Lower leg skin (tissue), 4 donors: Measurements from ENCODE around the gene ABR. TPM values are rescaled to one million over a fixed set of nuclear protein-coding genes. Genes with fewer than 3 reads are reported as not detected.
"Not testable (repeated sequence)": the region's sequence is repeated elsewhere in the genome, so short reads cannot be mapped to it uniquely, and the experiment has no call there.

Source experiments
- DNase-seq, 2 donors: peaks; one replicate each; pipeline ENCODE4 v3.0.0-alpha.2; 2019; ENCODE audit warnings: low spot score in 2 of 2
- H3K4me3 ChIP-seq: fragments of 200-600 bp; sonication (generic); 2 replicates; pipeline ENCODE4 v1.5.1; 2017; ENCODE audit warnings: mild to moderate bottlenecking, low read depth; ENCODE audit not compliant: poor library complexity, severe bottlenecking
- POLR2A ChIP-seq, 2 donors: fragments of 450-650 bp; IDR thresholded peaks; one replicate each; pipeline ENCODE4 v1.6.1; 2016 to 2017; ENCODE audit warnings: antibody characterized with exemption in 2 of 2, mild to moderate bottlenecking in 1 of 2, moderate library complexity in 1 of 2
- WGBS, 2 donors: methylation state at CpG; one replicate each; pipeline ENCODE4 v1.1.5; 2018; 5-methylcytosine and 5-hydroxymethylcytosine counted together
- intact Hi-C: fragments of 100-400 bp; cut with DNase I; formaldehyde crosslinking; loops from one replicate; pipeline ENCODE4 v1.15.0; 2023; ENCODE audit warnings: low total_unique reads
- total RNA-seq, 4 donors: library from RNA; depleted of rRNA; stranded (reverse); fragments of >200 nt; gene quantifications; one replicate each; pipeline ENCODE4 v1.1.0, GENCODE V29; 2016
- TF ChIP-seq, protein P1 (sequence below), 3 donors: fragments of 450-650 bp; IDR thresholded peaks; one replicate each; pipeline ENCODE4 v1.5.1; 2016; ENCODE audit warnings: antibody characterized with exemption in 3 of 3, mild to moderate bottlenecking in 3 of 3, moderate library complexity in 2 of 3

The ABR gene
- total RNA-seq, 4 donors from 2014 or later, result 60.9 to 98.8 (median 88.3) TPM

DNA sequence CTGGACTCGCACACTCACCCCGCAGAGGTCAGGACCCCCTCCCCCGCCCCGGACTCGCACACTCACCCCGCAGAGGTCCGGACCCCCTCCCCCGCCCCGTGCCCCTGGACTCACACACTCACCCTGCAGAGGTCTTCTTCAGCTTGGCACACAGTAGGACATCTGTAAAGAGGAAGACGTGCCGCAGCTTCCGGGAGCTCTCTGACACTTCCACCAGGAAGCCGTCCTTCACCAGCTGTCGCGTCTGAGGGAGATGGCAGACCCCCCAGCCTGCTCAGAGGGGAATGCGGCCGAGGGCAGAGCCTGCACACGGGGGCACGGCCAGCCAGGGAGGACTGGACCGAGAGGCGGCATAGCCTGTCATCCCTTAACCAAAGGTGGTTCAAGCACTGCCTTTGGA, 109.9 kb downstream of the ABR start:
- WGBS, 2 donors, result 89 to 96% methylated on average over 15 to 21 of the region's 21 CpGs
- no peak overlapping the region for H3K4me3 ChIP-seq
- TF ChIP-seq, protein P1, sequence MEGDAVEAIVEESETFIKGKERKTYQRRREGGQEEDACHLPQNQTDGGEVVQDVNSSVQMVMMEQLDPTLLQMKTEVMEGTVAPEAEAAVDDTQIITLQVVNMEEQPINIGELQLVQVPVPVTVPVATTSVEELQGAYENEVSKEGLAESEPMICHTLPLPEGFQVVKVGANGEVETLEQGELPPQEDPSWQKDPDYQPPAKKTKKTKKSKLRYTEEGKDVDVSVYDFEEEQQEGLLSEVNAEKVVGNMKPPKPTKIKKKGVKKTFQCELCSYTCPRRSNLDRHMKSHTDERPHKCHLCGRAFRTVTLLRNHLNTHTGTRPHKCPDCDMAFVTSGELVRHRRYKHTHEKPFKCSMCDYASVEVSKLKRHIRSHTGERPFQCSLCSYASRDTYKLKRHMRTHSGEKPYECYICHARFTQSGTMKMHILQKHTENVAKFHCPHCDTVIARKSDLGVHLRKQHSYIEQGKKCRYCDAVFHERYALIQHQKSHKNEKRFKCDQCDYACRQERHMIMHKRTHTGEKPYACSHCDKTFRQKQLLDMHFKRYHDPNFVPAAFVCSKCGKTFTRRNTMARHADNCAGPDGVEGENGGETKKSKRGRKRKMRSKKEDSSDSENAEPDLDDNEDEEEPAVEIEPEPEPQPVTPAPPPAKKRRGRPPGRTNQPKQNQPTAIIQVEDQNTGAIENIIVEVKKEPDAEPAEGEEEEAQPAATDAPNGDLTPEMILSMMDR (IDR thresholded peaks at IDR 0.05), result no peak
- no peak for TF ChIP-seq POLR2A (IDR thresholded peaks at IDR 0.05)
- DNase-seq, result no peak
- intact Hi-C loops, result no loop called here

DNA sequence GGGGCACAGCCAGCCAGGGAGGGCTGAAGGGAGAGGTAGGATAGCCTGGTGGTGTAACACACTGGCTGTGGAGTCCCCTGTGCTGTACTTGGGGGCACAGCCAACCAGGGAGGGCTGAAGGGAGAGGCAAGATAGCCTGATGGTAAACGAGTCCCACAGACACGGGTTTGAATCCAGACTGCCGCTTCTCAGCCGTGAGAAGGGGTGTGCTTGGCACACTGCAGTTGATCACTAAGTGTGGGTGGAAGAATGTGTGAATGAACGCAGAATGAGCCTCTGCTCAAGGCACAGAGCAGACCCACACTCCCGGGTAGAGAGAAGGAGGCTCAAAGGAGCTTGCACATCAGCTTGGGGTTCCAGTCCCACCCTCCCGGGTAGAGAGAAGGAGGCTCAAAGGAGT, 111.4 kb downstream of the ABR start:
- no peak for DNase-seq
- 93 to 95% methylated on average over 7 of the region's 7 CpGs for WGBS, 2 donors
- H3K4me3 ChIP-seq, result no peak overlapping the region
- intact Hi-C loops, result no loop called here
- TF ChIP-seq, protein P1 (IDR thresholded peaks at IDR 0.05), result no peak
- TF ChIP-seq POLR2A (IDR thresholded peaks at IDR 0.05), result no peak

DNA sequence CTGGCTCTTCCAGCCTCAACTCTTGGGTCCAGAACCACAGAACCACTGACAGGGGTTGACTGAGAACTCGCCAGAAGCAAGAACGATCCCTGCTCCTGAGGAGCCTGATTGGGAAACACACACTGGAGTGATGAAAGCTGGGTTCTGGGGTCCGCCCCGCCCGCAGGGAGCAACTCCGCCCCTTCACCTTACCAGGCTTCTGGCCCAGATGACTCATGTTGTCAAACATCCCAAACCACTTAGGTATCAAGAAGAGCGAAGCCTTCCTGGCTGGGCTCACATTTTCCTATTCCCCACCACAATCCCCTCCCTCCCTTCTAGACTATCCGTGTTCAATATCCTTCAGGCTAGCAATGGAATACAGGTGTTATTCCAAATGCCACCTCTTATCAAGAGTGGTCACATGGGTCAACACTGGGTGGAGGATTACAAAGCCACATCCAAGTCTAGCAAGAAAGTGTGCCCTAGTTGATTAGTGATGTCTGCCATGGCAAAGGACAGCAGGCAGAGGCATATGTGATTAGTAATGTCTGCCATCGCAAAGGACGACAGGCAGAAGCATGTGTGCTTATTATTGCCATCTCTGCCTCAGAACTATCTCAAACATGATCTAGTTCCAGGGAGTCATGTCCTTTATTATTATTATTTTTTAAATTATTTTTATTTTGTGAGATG, 112.4 kb downstream of the ABR start:
- 71 to 76% methylated on average over 10 of the region's 10 CpGs for WGBS, 2 donors
- TF ChIP-seq, protein P1 (IDR thresholded peaks at IDR 0.05), result no peak
- no peak for TF ChIP-seq POLR2A (IDR thresholded peaks at IDR 0.05)
- intact Hi-C loops, result no loop called here
- H3K4me3 ChIP-seq, result no peak overlapping the region
- peak in 1 of 2 donors; percentile 46 for DNase-seq

DNA sequence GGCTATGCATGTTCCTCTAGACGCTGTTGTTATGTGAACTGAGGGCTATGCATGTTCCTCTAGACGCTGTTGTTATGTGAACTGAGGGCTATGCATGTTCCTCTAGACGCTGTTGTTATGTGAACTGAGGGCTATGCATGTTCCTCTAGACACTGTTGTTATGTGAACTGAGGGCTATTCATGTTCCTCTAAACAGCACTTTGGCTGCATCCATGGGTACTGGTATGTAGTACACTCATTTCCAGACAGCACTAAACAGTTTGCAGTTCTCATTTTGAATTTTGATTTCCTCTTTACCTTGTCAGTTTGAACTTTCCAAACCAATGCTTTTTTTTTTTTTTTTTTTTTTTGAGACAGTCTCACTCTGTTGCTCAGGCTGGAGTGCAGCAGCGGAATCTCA, 114.4 kb downstream of the ABR start:
- DNase-seq, intact Hi-C loops, H3K4me3 ChIP-seq: not testable (repeated sequence)
- WGBS, 2 donors, result 54 to 59% methylated on average over 2 to 3 of the region's 4 CpGs

DNA sequence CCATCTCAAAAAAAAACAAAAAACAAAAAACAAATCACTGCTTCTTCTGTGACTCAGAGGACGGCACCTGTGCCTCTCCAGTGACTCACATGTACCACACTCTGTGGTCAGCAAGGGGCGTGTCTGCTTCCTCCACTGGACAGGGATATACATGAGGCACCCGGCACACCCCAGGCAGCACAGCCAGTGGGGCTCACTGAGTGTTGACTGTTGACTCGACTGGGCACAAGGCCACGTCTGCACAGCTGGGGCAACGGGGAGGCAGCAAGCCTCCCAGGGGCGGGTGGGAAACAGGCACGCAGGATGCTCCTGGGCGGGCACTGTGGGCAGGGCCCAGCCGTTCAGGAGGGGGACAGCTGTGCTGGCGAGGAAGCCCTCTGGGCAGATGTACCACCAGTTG, 118.8 kb downstream of the ABR start:
- WGBS, 2 donors, result 41 to 51% methylated on average over 8 to 11 of the region's 11 CpGs
- DNase-seq, result peak; percentile 57 to 92
- TF ChIP-seq, protein P1 (IDR thresholded peaks at IDR 0.05), result no peak
- no peak for TF ChIP-seq POLR2A (IDR thresholded peaks at IDR 0.05)
- intact Hi-C loops, result no loop called here
- no peak overlapping the region for H3K4me3 ChIP-seq

DNA sequence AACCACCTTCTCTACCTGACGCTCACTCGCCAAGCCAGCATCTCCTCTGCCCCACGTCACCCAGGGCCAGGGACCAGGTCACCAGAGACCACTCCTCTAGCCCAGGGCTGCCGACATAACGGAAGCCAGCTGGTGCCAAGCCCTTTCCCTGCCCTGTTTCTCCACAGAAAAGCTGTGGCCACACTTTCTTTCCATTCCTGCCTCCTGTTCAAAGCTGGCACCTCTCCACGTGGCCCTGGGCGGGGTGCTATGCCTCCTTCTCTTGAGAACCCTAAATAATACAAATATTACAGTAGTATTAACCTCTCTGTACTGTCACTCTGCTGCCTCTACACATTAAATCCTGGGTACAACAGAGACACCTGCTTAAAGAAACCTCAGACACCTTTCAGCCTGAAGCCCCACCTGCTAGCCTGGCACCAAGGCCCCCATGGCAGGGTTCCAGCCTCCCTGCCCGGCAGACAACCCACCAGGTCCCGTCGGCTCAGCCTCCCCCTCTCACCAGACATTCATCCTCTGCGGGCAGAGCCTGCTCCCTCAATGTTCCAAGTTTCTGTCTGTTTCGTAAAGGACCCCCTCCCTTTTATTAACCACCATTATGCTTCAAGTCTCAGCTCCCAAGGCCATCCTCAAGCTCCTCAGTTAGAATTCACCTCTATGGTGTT, 120.5 kb downstream of the ABR start:
- DNase-seq, result no peak
- TF ChIP-seq, protein P1 (IDR thresholded peaks at IDR 0.05), result no peak
- TF ChIP-seq POLR2A (IDR thresholded peaks at IDR 0.05), result no peak
- intact Hi-C loops, result no loop called here
- 89 to 94% methylated on average over 12 of the region's 12 CpGs for WGBS, 2 donors
- no peak overlapping the region for H3K4me3 ChIP-seq
